Osteoblast (primary cell): ENCODE data around the gene S100P. TPM values are rescaled to one million over a fixed set of nuclear protein-coding genes. Genes with fewer than 3 reads are reported as not detected.

Experiments used
- DNase-seq: peaks from one replicate; pipeline ENCODE4 v3.0.0; 2011; ENCODE audit warnings: low spot score, mixed read lengths; ENCODE audit not compliant: insufficient read length; ENCODE audit errors: missing footprints
- H2AFZ ChIP-seq: 2 replicates; pipeline ENCODE4 v1.6.0; 2011; ENCODE audit warnings: mild to moderate bottlenecking, low read length
- H3K27ac ChIP-seq: 2 replicates; pipeline ENCODE4 v1.5.1; 2011; ENCODE audit warnings: mild to moderate bottlenecking, low read depth, low read length, moderate library complexity
- H3K27me3 ChIP-seq: 2 replicates; pipeline ENCODE4 v1.6.0; 2012; ENCODE audit warnings: mild to moderate bottlenecking, control low read depth, inconsistent platforms, low read length, moderate library complexity; ENCODE audit not compliant: insufficient read depth
- H3K36me3 ChIP-seq: 2 replicates; pipeline ENCODE4 v1.5.1; 2011; ENCODE audit warnings: mild to moderate bottlenecking, low read length, control low read depth, moderate library complexity; ENCODE audit not compliant: insufficient read depth
- H3K4me1 ChIP-seq: 2 replicates; pipeline ENCODE4 v1.5.1; 2011; ENCODE audit warnings: mild to moderate bottlenecking, low read length, control low read depth, moderate library complexity; ENCODE audit not compliant: insufficient read depth
- H3K4me2 ChIP-seq: 2 replicates; pipeline ENCODE4 v1.6.0; 2011; ENCODE audit warnings: mild to moderate bottlenecking, low read length; ENCODE audit not compliant: insufficient read depth
- H3K4me3 ChIP-seq: fragments of 200-600 bp; sonication (generic); 3 replicates; pipeline ENCODE4 v1.5.1; 2012; ENCODE audit warnings: mild to moderate bottlenecking, low read length, inconsistent platforms; ENCODE audit not compliant: insufficient read depth
- H3K79me2 ChIP-seq: 2 replicates; pipeline ENCODE4 v1.6.0; 2012; ENCODE audit warnings: mild to moderate bottlenecking, low read length, control low read depth, inconsistent platforms; ENCODE audit not compliant: insufficient read depth
- H3K9me3 ChIP-seq: 2 replicates; pipeline ENCODE4 v1.5.1; 2011; ENCODE audit warnings: low read depth, low read length, control low read depth
- H4K20me1 ChIP-seq: 2 replicates; pipeline ENCODE4 v1.6.0; 2012; ENCODE audit warnings: mild to moderate bottlenecking, low read length, control low read depth; ENCODE audit not compliant: insufficient read depth
- total RNA-seq: library from RNA; depleted of rRNA; stranded (reverse); fragments of >200 nt; gene quantifications from 2 replicates; pipeline ENCODE4 v1.2.3, GENCODE V29; 2012
- TF ChIP-seq, protein P1 (sequence below): IDR thresholded peaks from 2 replicates; pipeline ENCODE4 v1.5.1; 2011; ENCODE audit warnings: mild to moderate bottlenecking, low read depth, low read length, moderate library complexity; ENCODE audit errors: extremely low read depth

S100P gene
- total RNA-seq, 1 donor = 0.36 TPM

DNA sequence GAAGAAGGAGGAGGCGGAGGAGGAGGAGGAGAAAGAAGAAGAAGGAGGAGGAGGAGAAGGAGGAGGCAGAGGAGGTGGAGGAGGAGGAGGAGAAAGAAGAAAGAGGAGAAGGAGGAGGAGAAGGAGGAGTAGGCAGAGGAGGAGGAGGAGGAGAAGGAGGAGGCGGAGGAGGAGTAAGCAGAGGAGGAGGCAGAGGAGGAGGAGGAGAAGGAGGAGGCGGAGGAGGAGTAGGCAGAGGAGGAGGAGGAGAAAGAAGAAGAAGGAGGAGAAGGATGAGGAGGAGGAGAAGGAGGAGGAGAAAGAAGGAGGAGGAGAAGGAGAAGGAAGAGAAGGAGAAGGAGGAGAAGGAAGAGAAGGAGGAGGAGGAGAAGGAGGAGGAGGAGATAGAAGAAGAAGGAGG is 33.2 kb upstream of the S100P start:
- Histone ChIP-seq H3K27ac (no peak overlapping the region), H3K4me3 (no peak overlapping the region), H2AFZ (no peak overlapping the region), H4K20me1 (peaks cover 2% of the 10 kb centered on the region), H3K27me3 (peaks cover 29% of the 10 kb centered on the region), H3K4me2 (no peak overlapping the region), H3K4me1 (peaks cover 14% of the 10 kb centered on the region), H3K79me2 (no peaks in the 10 kb centered on the region), H3K9me3 (no peaks in the 10 kb centered on the region), H3K36me3 (no peaks in the 10 kb centered on the region)
- no peak for DNase-seq
- TF ChIP-seq, protein P1, sequence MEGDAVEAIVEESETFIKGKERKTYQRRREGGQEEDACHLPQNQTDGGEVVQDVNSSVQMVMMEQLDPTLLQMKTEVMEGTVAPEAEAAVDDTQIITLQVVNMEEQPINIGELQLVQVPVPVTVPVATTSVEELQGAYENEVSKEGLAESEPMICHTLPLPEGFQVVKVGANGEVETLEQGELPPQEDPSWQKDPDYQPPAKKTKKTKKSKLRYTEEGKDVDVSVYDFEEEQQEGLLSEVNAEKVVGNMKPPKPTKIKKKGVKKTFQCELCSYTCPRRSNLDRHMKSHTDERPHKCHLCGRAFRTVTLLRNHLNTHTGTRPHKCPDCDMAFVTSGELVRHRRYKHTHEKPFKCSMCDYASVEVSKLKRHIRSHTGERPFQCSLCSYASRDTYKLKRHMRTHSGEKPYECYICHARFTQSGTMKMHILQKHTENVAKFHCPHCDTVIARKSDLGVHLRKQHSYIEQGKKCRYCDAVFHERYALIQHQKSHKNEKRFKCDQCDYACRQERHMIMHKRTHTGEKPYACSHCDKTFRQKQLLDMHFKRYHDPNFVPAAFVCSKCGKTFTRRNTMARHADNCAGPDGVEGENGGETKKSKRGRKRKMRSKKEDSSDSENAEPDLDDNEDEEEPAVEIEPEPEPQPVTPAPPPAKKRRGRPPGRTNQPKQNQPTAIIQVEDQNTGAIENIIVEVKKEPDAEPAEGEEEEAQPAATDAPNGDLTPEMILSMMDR = no peak

DNA sequence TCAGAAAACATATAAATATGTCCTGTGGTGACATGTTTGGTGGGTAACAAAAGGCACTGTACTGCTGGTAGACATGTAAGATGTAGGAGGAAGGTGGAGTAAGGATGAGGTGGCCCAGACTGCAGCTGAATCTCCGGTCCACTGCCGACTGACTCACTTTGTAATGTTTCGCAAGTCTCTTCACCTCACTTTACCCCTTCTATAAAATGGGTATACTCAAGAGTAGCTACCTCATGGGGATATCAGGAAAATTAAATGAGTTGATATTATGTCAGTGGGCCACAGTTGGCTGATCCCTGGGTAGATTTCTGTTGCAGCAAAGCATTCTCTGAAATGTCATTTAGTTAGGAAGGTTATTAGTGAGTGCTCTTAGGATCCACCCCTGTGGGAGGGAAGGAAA is 31.1 kb upstream of the S100P start:
- H3K4me2 ChIP-seq = no peak overlapping the region
- no peak for DNase-seq
- H3K4me3 ChIP-seq = no peak overlapping the region
- TF ChIP-seq, protein P1 = no peak
- no peaks in the 10 kb centered on the region for H3K79me2 ChIP-seq
- H3K27ac ChIP-seq = no peak overlapping the region
- H4K20me1 ChIP-seq = peaks cover 2% of the 10 kb centered on the region
- H3K36me3 ChIP-seq = no peaks in the 10 kb centered on the region
- no peaks in the 10 kb centered on the region for H3K9me3 ChIP-seq
- peaks cover 14% of the 10 kb centered on the region for H3K4me1 ChIP-seq
- H3K27me3 ChIP-seq = peaks cover 29% of the 10 kb centered on the region
- H2AFZ ChIP-seq = no peak overlapping the region

- no peak overlapping the region for H3K27ac ChIP-seq
- H3K27me3 ChIP-seq = peaks cover 29% of the 10 kb centered on the region
- peak overlapping the region; percentile 22 for H3K4me3 ChIP-seq
- no peaks in the 10 kb centered on the region for H3K36me3 ChIP-seq
- peaks cover 22% of the 10 kb centered on the region for H3K4me1 ChIP-seq
- no peak overlapping the region for H2AFZ ChIP-seq
- H3K9me3 ChIP-seq = no peaks in the 10 kb centered on the region
- DNase-seq = no peak
- no peaks in the 10 kb centered on the region for H3K79me2 ChIP-seq
- TF ChIP-seq, protein P1 = no peak
- H3K4me2 ChIP-seq = no peak overlapping the region
- H4K20me1 ChIP-seq = peaks cover 4% of the 10 kb centered on the region
Measured at GRCh38 chr4:6663596-6664393, 29.9 kb upstream of the S100P start.

DNA sequence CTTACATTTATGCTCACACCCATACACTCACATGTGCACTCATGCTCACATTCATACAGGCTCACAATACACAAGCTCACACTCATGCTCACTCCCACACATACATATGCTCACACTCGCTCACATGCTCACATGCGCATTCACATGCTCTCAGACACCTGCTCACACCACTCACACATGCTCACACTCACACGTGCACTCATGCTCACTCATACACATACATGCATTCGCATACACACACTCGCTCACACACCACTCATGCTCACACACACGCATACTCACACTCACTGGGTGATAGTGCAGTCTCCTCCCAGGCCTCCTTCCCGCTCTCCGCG is 28.4 kb upstream of the S100P start:
- H3K27ac ChIP-seq = no peak overlapping the region
- no peak overlapping the region for H3K4me2 ChIP-seq
- no peaks in the 10 kb centered on the region for H3K36me3 ChIP-seq
- DNase-seq = no peak
- TF ChIP-seq, protein P1 = no peak
- H3K79me2 ChIP-seq = no peaks in the 10 kb centered on the region
- H3K4me3 ChIP-seq = no peak overlapping the region
- H3K27me3 ChIP-seq = peaks cover 29% of the 10 kb centered on the region
- H3K4me1 ChIP-seq = peaks cover 16% of the 10 kb centered on the region
- H3K9me3 ChIP-seq = no peaks in the 10 kb centered on the region
- peaks cover 3% of the 10 kb centered on the region for H4K20me1 ChIP-seq
- no peak overlapping the region for H2AFZ ChIP-seq
